CD4-positive, alpha-beta memory T cell (primary cell): ENCODE data around the gene CLIC3. TPM values are rescaled to one million over a fixed set of nuclear protein-coding genes. Genes with fewer than 3 reads are reported as not detected.

Experiments used
- CTCF ChIA-PET: fragments of 350-600 bp; sonication (Branson Sonifier 250); formaldehyde crosslinking; loops from one replicate; lab custom pipeline; 2021; ENCODE audit warnings: inconsistent platforms; ENCODE audit not compliant: partially characterized antibody; lab: Charles Lee
- POLR2A ChIA-PET: fragments of 350-600 bp; sonication (Branson Sonifier 250); formaldehyde crosslinking; loops from one replicate; lab custom pipeline; 2021; ENCODE audit not compliant: partially characterized antibody; lab: Charles Lee
- DNase-seq, 5 donors: peaks; one replicate each; pipeline versions ENCODE4 v3.0.0 to v3.0.0-alpha.2; 2020 to 2022; ENCODE audit warnings: mixed read lengths in 1 of 5
- H3K27ac ChIP-seq: one replicate; pipeline ENCODE4 v1.7.0; 2013; ENCODE audit warnings: low read depth, low read length
- H3K27me3 ChIP-seq: 2 replicates; pipeline ENCODE4 v1.7.0; 2013; ENCODE audit warnings: mild to moderate bottlenecking, low read length, moderate library complexity; ENCODE audit not compliant: insufficient read depth
- H3K36me3 ChIP-seq: 2 replicates; pipeline ENCODE4 v1.7.0; 2013; ENCODE audit warnings: mild to moderate bottlenecking, low read length, moderate library complexity; ENCODE audit not compliant: insufficient read depth
- H3K4me1 ChIP-seq: 2 replicates; pipeline ENCODE4 v1.7.0; 2013; ENCODE audit warnings: mild to moderate bottlenecking, low read length, moderate library complexity; ENCODE audit not compliant: insufficient read depth
- H3K4me3 ChIP-seq, 2 donors: one replicate each; pipeline ENCODE4 v1.7.0; 2013; ENCODE audit warnings: low read length in 2 of 2, mild to moderate bottlenecking in 1 of 2
- H3K9me3 ChIP-seq, 2 donors: one replicate each; pipeline ENCODE4 v1.7.0; 2013; ENCODE audit warnings: low read length in 2 of 2, control low read depth in 1 of 2; ENCODE audit not compliant: control insufficient read depth in 1 of 2
- H3K27ac Mint-ChIP-seq, 7 donors: one replicate each; pipeline ENCODE4 v1.8.0; 2020 to 2021; ENCODE audit warnings: mixed read lengths in 7 of 7, mild to moderate bottlenecking in 6 of 7, inconsistent platforms in 3 of 7, moderate library complexity in 3 of 7
- H3K27me3 Mint-ChIP-seq, 2 donors: one replicate each; pipeline ENCODE4 v1.8.0; 2020 to 2021; ENCODE audit warnings: mixed read lengths in 2 of 2
- H3K36me3 Mint-ChIP-seq, 2 donors: one replicate each; pipeline ENCODE4 v1.8.0; 2020 to 2021; ENCODE audit warnings: mixed read lengths in 2 of 2, inconsistent platforms in 1 of 2, mild to moderate bottlenecking in 1 of 2
- H3K4me1 Mint-ChIP-seq, 4 donors: one replicate each; pipeline ENCODE4 v1.8.0; 2020 to 2021; ENCODE audit warnings: mixed read lengths in 4 of 4, mild to moderate bottlenecking in 1 of 4
- H3K4me3 Mint-ChIP-seq, 8 donors: one replicate each; pipeline ENCODE4 v1.8.0; 2020 to 2021; ENCODE audit warnings: mixed read lengths in 8 of 8, mild to moderate bottlenecking in 7 of 8, moderate library complexity in 6 of 8, inconsistent platforms in 3 of 8
- H3K9me3 Mint-ChIP-seq, 8 donors: one replicate each; pipeline ENCODE4 v1.8.0; 2020 to 2021; ENCODE audit warnings: mixed read lengths in 8 of 8, mild to moderate bottlenecking in 5 of 8, inconsistent platforms in 3 of 8, moderate library complexity in 1 of 8
- intact Hi-C: fragments of 100-400 bp; cut with micrococcal nuclease; formaldehyde crosslinking; loops from one replicate; pipeline ENCODE4 v1.15.1; 2023
- polyA plus RNA-seq, 2 donors: library from polyadenylated mRNA; unstranded; fragments of 300-500 nt; fragmentation: Illumina TruSeq; gene quantifications; one replicate each; pipeline ENCODE4 v1.2.3, GENCODE V29; 2021
- total RNA-seq, 2 experiments: library from RNA; stranded (reverse); gene quantifications; one replicate each; pipeline ENCODE4 v1.2.3, GENCODE V29; 2021

Gene CLIC3
- 1 to 10 TPM; 3.1 to 3.7 TPM for total RNA-seq
- 1 to 10 TPM; 5.0 to 7.8 TPM for polyA plus RNA-seq

GRCh38 chr9:136996361-136997292 lies at the start of gene CLIC3:
Gene CLIC3, minus strand, starts transcription at chr9:136996568. Its CDS starts 25 bp downstream, at chr9:136996543.
- Mint-ChIP-seq H3K4me1 (peaks cover 15 to 63% (median 31%) of the 10 kb centered on the region in 4 donors), H3K36me3 (peaks cover 0 to 10% of the 10 kb centered on the region in 2 donors), H3K9me3 (no peaks in the 10 kb centered on the region), H3K27me3 (no peaks in the 10 kb centered on the region), H3K27ac (peak within 1 kb of the TSS; percentile 57 to 93 (median 89)), H3K4me3 (peak within 1 kb of the TSS; percentile 36 to 77 (median 71))
- no peaks in the 10 kb centered on the region for H3K27me3 ChIP-seq
- H3K9me3 ChIP-seq, result no peaks in the 10 kb centered on the region
- peaks cover 62% of the 10 kb centered on the region for H3K4me1 ChIP-seq
- POLR2A ChIA-PET, result interaction anchor here (0.6 to 6.9 kb wide), 30 partner anchors 8 to 270 kb away, joined by 3 to 57 read pairs (median 4); partner anchors contain the start of genes ABCA2, AJM1, C8G and FBXW5
- H3K4me3 ChIP-seq, result peak within 1 kb of the TSS in 1 of 2 donors; percentile 32
- peak within 1 kb of the TSS; percentile 39 for H3K27ac ChIP-seq
- intact Hi-C loops, result no loop called here
- CTCF ChIA-PET, result interaction anchor here (0.9 to 2.7 kb wide), 10 partner anchors 12 to 154 kb away, joined by 3 to 14 read pairs (median 5); partner anchors contain the start of genes ABCA2 and AJM1
- peak; percentile 42 to 76 (median 49) for DNase-seq
- peaks cover 7% of the 10 kb centered on the region for H3K36me3 ChIP-seq

GRCh38 chr9:137045294-137046087 lies 49.1 kb upstream of the CLIC3 start:
- Mint-ChIP-seq H3K27ac (peak overlapping the region in 1 of 7 donors; percentile 44), H3K4me3 (peak overlapping the region; percentile 63 to 88 (median 82)), H3K4me1 (peaks cover 3 to 22% (median 9%) of the 10 kb centered on the region in 4 donors), H3K9me3 (peaks cover 0 to 4% (median 0%) of the 10 kb centered on the region in 8 donors), H3K27me3 (peaks cover 13 to 18% of the 10 kb centered on the region in 2 donors), H3K36me3 (no peaks in the 10 kb centered on the region)
- peaks cover 31% of the 10 kb centered on the region for H3K27me3 ChIP-seq
- ChIA-PET POLR2A (interaction anchor here (1.2 to 2.1 kb wide), 3 partner anchors 10 to 52 kb away, joined by 3 to 9 read pairs (median 5); partner anchors contain the start of gene ABCA2), CTCF (interaction anchor here (1.0 to 2.7 kb wide), 9 partner anchors 10 to 252 kb away, joined by 3 to 58 read pairs (median 6); partner anchors contain the start of gene FUT7)
- H3K4me3 ChIP-seq, result peak overlapping the region in 1 of 2 donors; percentile 72
- intact Hi-C loops, result loop anchor here (1.0 kb wide), 2 partner anchors 22 to 182 kb away; partner anchors contain the start of gene RNF224
- H3K4me1 ChIP-seq, result peaks cover 37% of the 10 kb centered on the region
- no peaks in the 10 kb centered on the region for H3K9me3 ChIP-seq
- DNase-seq, result no peak
- H3K27ac ChIP-seq, result no peak overlapping the region
- no peaks in the 10 kb centered on the region for H3K36me3 ChIP-seq

GRCh38 chr9:137044502-137045177 lies 48.3 kb upstream of the CLIC3 start:
- Histone ChIP-seq H3K27me3 (peaks cover 23% of the 10 kb centered on the region), H3K4me3 (peak overlapping the region in 1 of 2 donors; percentile 51), H3K4me1 (peaks cover 36% of the 10 kb centered on the region), H3K36me3 (no peaks in the 10 kb centered on the region), H3K27ac (no peak overlapping the region), H3K9me3 (no peaks in the 10 kb centered on the region)
- Mint-ChIP-seq H3K27me3 (peaks cover 10 to 14% of the 10 kb centered on the region in 2 donors), H3K27ac (peak overlapping the region in 3 of 7 donors; percentile 44 to 84 (median 53)), H3K4me3 (peak overlapping the region; percentile 63 to 88 (median 82)), H3K9me3 (no peaks in the 10 kb centered on the region), H3K36me3 (no peaks in the 10 kb centered on the region), H3K4me1 (peaks cover 3 to 18% (median 8%) of the 10 kb centered on the region in 4 donors)
- ChIA-PET POLR2A (interaction anchor here (0.9 to 2.1 kb wide), 4 partner anchors 9 to 52 kb away, joined by 3 to 9 read pairs (median 4); partner anchors contain the start of genes ABCA2 and MAN1B1), CTCF (interaction anchor here (0.9 to 2.5 kb wide), 7 partner anchors 10 to 258 kb away, joined by 3 to 17 read pairs (median 5); partner anchors contain the start of gene MAN1B1)
- intact Hi-C loops, result no loop called here
- DNase-seq, result no peak

- Mint-ChIP-seq H3K4me1 (peaks cover 3 to 16% (median 7%) of the 10 kb centered on the region in 4 donors), H3K4me3 (peak overlapping the region in 6 of 8 donors; percentile 33 to 86 (median 74)), H3K36me3 (no peaks in the 10 kb centered on the region), H3K27me3 (peaks cover 7 to 12% of the 10 kb centered on the region in 2 donors), H3K9me3 (no peaks in the 10 kb centered on the region), H3K27ac (no peak overlapping the region)
- peaks cover 33% of the 10 kb centered on the region for H3K4me1 ChIP-seq
- H3K36me3 ChIP-seq, result no peaks in the 10 kb centered on the region
- intact Hi-C loops, result no loop called here
- no peak overlapping the region for H3K27ac ChIP-seq
- peaks cover 16% of the 10 kb centered on the region for H3K27me3 ChIP-seq
- ChIA-PET POLR2A (interaction anchor here (0.9 to 2.1 kb wide), 3 partner anchors 9 to 51 kb away, joined by 3 to 9 read pairs (median 5); partner anchors contain the start of gene MAN1B1), CTCF (interaction anchor here (0.9 to 2.5 kb wide), 7 partner anchors 9 to 257 kb away, joined by 3 to 17 read pairs (median 5); partner anchors contain the start of gene MAN1B1)
- DNase-seq, result no peak
- H3K4me3 ChIP-seq, result peak overlapping the region in 1 of 2 donors; percentile 32
- no peaks in the 10 kb centered on the region for H3K9me3 ChIP-seq
Measured at GRCh38 chr9:137044037-137044436, 47.7 kb upstream of the CLIC3 start.

- POLR2A ChIA-PET, result interaction anchor here (2.1 kb wide), 1 partner anchor 8 kb away, joined by 9 read pairs; no protein-coding TSS in a partner anchor
- H3K4me3 ChIP-seq, result no peak overlapping the region
- H3K36me3 Mint-ChIP-seq, result no peaks in the 10 kb centered on the region
- no peaks in the 10 kb centered on the region for H3K36me3 ChIP-seq
- DNase-seq, result no peak
- intact Hi-C loops, result no loop called here
- peaks cover 33% of the 10 kb centered on the region for H3K4me1 ChIP-seq
- H3K27me3 Mint-ChIP-seq, result peaks cover 6 to 11% of the 10 kb centered on the region in 2 donors
- no peak overlapping the region for H3K4me3 Mint-ChIP-seq
- no peak overlapping the region for H3K27ac ChIP-seq
- CTCF ChIA-PET, result interaction anchor here (1.3 to 2.5 kb wide), 3 partner anchors 8 to 17 kb away, joined by 5 to 17 read pairs (median 6); no protein-coding TSS in a partner anchor
- H3K9me3 ChIP-seq, result no peaks in the 10 kb centered on the region
- peaks cover 3 to 16% (median 7%) of the 10 kb centered on the region in 4 donors for H3K4me1 Mint-ChIP-seq
- no peak overlapping the region for H3K27ac Mint-ChIP-seq
- no peaks in the 10 kb centered on the region for H3K9me3 Mint-ChIP-seq
- H3K27me3 ChIP-seq, result peaks cover 15% of the 10 kb centered on the region
Measured at GRCh38 chr9:137042751-137043727, 46.7 kb upstream of the CLIC3 start.
